DMS153 treated with DMSO at 0.1 percent for 48 hours (cell line): ENCODE results near the gene TSC1.

Source experiments
- DNase-seq: peaks from one replicate; lab custom pipeline; 2025; ENCODE audit not compliant: unreplicated experiment; lab: John Stamatoyannopoulos, UW

The TSC1 gene

GRCh38 chr9:132942541-132943182 lies 1.8 kb downstream of the TSC1 start:
- DNase-seq, result no peak

- DNase-seq, result no peak
Observed at GRCh38 chr9:132939169-132939568, 5.2 kb downstream of the TSC1 start.

GRCh38 chr9:132937463-132937901 lies 6.9 kb downstream of the TSC1 start:
- no peak for DNase-seq

- no peak for DNase-seq
Observed at GRCh38 chr9:132935026-132935425, 9.4 kb downstream of the TSC1 start.

- DNase-seq, result no peak
Observed at GRCh38 chr9:132931178-132931735, 13.2 kb downstream of the TSC1 start.

GRCh38 chr9:132927704-132928103 lies 16.7 kb downstream of the TSC1 start:
- no peak for DNase-seq

- DNase-seq, result no peak
Observed at GRCh38 chr9:132923346-132923902, 21.0 kb downstream of the TSC1 start.

GRCh38 chr9:132919614-132920268 lies 24.7 kb downstream of the TSC1 start:
- no peak for DNase-seq

- no peak for DNase-seq
Observed at GRCh38 chr9:132914924-132915323, 29.5 kb downstream of the TSC1 start.

GRCh38 chr9:132912131-132912530 lies 32.3 kb downstream of the TSC1 start:
- DNase-seq, result no peak

- DNase-seq, result no peak
Observed at GRCh38 chr9:132910376-132910775, 34.0 kb downstream of the TSC1 start.

- DNase-seq, result no peak
Observed at GRCh38 chr9:132909311-132909710, 35.1 kb downstream of the TSC1 start.

GRCh38 chr9:132908635-132909034 lies 35.8 kb downstream of the TSC1 start:
- no peak for DNase-seq

GRCh38 chr9:132905726-132906125 lies 38.7 kb downstream of the TSC1 start:
- no peak for DNase-seq

- no peak for DNase-seq
Observed at GRCh38 chr9:132903574-132904492, 40.6 kb downstream of the TSC1 start.

- peak; percentile 42 for DNase-seq
Observed at GRCh38 chr9:132901858-132902831, 42.3 kb downstream of the TSC1 start.

GRCh38 chr9:132898051-132898450 lies 46.4 kb downstream of the TSC1 start:
- DNase-seq, result no peak

GRCh38 chr9:132896906-132897305 lies 47.5 kb downstream of the TSC1 start:
- DNase-seq, result no peak

GRCh38 chr9:132896264-132896663 lies 48.2 kb downstream of the TSC1 start:
- DNase-seq, result no peak
